Stimulated activated CD4-positive, alpha-beta T cell treated with anti-CD3 and anti-CD28 coated beads, Interleukin-1b, Interleukin-23, amount 100 ng/mL, for 48 hours (primary cell): ENCODE results near the gene PHLDB2.

Experiments
- DNase-seq: peaks from one replicate; pipeline ENCODE4 v3.0.0-alpha.2; 2020

PHLDB2 gene

GRCh38 chr3:111852540-111852939 is 6.5 kb upstream of the PHLDB2 start:
- no peak for DNase-seq

GRCh38 chr3:111853068-111853467 is 6.0 kb upstream of the PHLDB2 start:
- DNase-seq, result no peak

GRCh38 chr3:111854990-111855389 is 4.1 kb upstream of the PHLDB2 start:
- no peak for DNase-seq

- no peak for DNase-seq
Observed at GRCh38 chr3:111856501-111856900, 2.6 kb upstream of the PHLDB2 start.

GRCh38 chr3:111857474-111857873 is 1.6 kb upstream of the PHLDB2 start:
- DNase-seq, result no peak

GRCh38 chr3:111858642-111859041 is 423 bp upstream of the PHLDB2 start:
- no peak for DNase-seq

GRCh38 chr3:111859974-111860859 is 1.2 kb downstream of the PHLDB2 start:
- DNase-seq, result peak; percentile 43

GRCh38 chr3:111861391-111861790 is 2.3 kb downstream of the PHLDB2 start:
- DNase-seq, result no peak

GRCh38 chr3:111862415-111862814 is 3.4 kb downstream of the PHLDB2 start:
- no peak for DNase-seq

- no peak for DNase-seq
Observed at GRCh38 chr3:111862974-111863373, 3.9 kb downstream of the PHLDB2 start.

GRCh38 chr3:111863942-111864694 is 5.1 kb downstream of the PHLDB2 start:
- no peak for DNase-seq

GRCh38 chr3:111864821-111865656 is 6.0 kb downstream of the PHLDB2 start:
- no peak for DNase-seq

GRCh38 chr3:111867889-111868426 is 8.9 kb downstream of the PHLDB2 start:
- DNase-seq, result no peak

- no peak for DNase-seq
Observed at GRCh38 chr3:111870620-111871019, 11.6 kb downstream of the PHLDB2 start.

GRCh38 chr3:111871809-111872623 is 13.0 kb downstream of the PHLDB2 start:
- DNase-seq, result no peak

- DNase-seq, result no peak
Observed at GRCh38 chr3:111872979-111873378, 13.9 kb downstream of the PHLDB2 start.

- no peak for DNase-seq
Observed at GRCh38 chr3:111874177-111874820, 15.2 kb downstream of the PHLDB2 start.

- DNase-seq, result no peak
Observed at GRCh38 chr3:111881480-111881879, 22.4 kb downstream of the PHLDB2 start.

- no peak for DNase-seq
Observed at GRCh38 chr3:111882194-111882593, 23.1 kb downstream of the PHLDB2 start.

- no peak for DNase-seq
Observed at GRCh38 chr3:111882799-111883198, 23.7 kb downstream of the PHLDB2 start.

GRCh38 chr3:111884411-111885018 is 25.4 kb downstream of the PHLDB2 start:
- no peak for DNase-seq
